Suprapubic skin (tissue), 4 donors: ENCODE measurements around the gene LRFN2.

Experiments used
- EP300 ChIP-seq: sonication (generic); formaldehyde crosslinking; IDR thresholded peaks from one replicate; pipeline ENCODE4 v1.6.1; 2017; ENCODE audit warnings: antibody characterized with exemption
- POLR2AphosphoS5 ChIP-seq, 3 donors: sonication (generic); formaldehyde crosslinking; IDR thresholded peaks; one replicate each; pipeline ENCODE4 v1.6.1; 2017; ENCODE audit warnings: antibody characterized with exemption in 3 of 3

- TF ChIP-seq EP300: no peak
- TF ChIP-seq POLR2AphosphoS5 (IDR thresholded peaks at IDR 0.05): no peak
Measured at GRCh38 chr6:40611912-40612311, 24.7 kb upstream of the LRFN2 start.
